Smooth muscle cell (in vitro differentiated cells): Measurements from ENCODE around the gene MIAT. TPM values are rescaled to one million over a fixed set of nuclear protein-coding genes. Genes with fewer than 3 reads are reported as not detected.

Experiments
- DNase-seq: peaks from one replicate; lab custom pipeline; 2025; ENCODE audit not compliant: unreplicated experiment; lab: John Stamatoyannopoulos, UW
- H2AFZ ChIP-seq: fragments of 200-600 bp; sonication (generic); 2 replicates; pipeline ENCODE4 v1.6.0; 2016; ENCODE audit warnings: antibody characterized with exemption, low read depth, mild to moderate bottlenecking
- H3F3A ChIP-seq: fragments of 200-600 bp; sonication (generic); 2 replicates; pipeline ENCODE4 v1.6.0; 2017; ENCODE audit warnings: antibody characterized with exemption, low read depth
- H3K27ac ChIP-seq: fragments of 200-600 bp; sonication (generic); 2 replicates; pipeline ENCODE4 v1.5.1; 2016; ENCODE audit warnings: low read depth, mild to moderate bottlenecking
- H3K27me3 ChIP-seq: fragments of 200-600 bp; sonication (generic); 2 replicates; pipeline ENCODE4 v1.6.1; 2016; ENCODE audit warnings: low read depth, mild to moderate bottlenecking
- H3K36me3 ChIP-seq: fragments of 200-600 bp; sonication (generic); 2 replicates; pipeline ENCODE4 v1.5.1; 2016; ENCODE audit warnings: low read depth
- H3K4me1 ChIP-seq: fragments of 200-600 bp; sonication (generic); 2 replicates; pipeline ENCODE4 v1.5.1; 2016; ENCODE audit warnings: low read depth
- H3K4me2 ChIP-seq: fragments of 200-600 bp; sonication (generic); 2 replicates; pipeline ENCODE4 v1.6.0; 2016; ENCODE audit warnings: mild to moderate bottlenecking
- H3K4me3 ChIP-seq: fragments of 200-600 bp; sonication (generic); 2 replicates; pipeline ENCODE4 v1.5.1; 2016; ENCODE audit warnings: mild to moderate bottlenecking
- H3K79me2 ChIP-seq: fragments of 200-600 bp; sonication (generic); 2 replicates; pipeline ENCODE4 v1.6.0; 2016; ENCODE audit warnings: low read depth, mild to moderate bottlenecking
- H3K9ac ChIP-seq: fragments of 200-600 bp; sonication (generic); 2 replicates; pipeline ENCODE4 v1.6.0; 2016; ENCODE audit warnings: low read depth
- H3K9me3 ChIP-seq: fragments of 200-600 bp; sonication (generic); replicated peaks from 2 replicates; pipeline ENCODE4 v1.5.1; 2016; ENCODE audit warnings: low read depth
- H4K20me1 ChIP-seq: fragments of 200-600 bp; sonication (generic); 2 replicates; pipeline ENCODE4 v1.6.0; 2016; ENCODE audit warnings: low read depth
- CTCF ChIP-seq: fragments of 200-600 bp; sonication (generic); IDR thresholded peaks from 2 replicates; pipeline ENCODE4 v1.5.1; 2017; ENCODE audit warnings: borderline replicate concordance, mild to moderate bottlenecking, antibody characterized with exemption; ENCODE audit not compliant: insufficient read depth, poor library complexity, severe bottlenecking
- WGBS: methylation state at CpG from one replicate; pipeline ENCODE4 v1.1.7; 2016; ENCODE audit warnings: low lambda C conversion rate; 5-methylcytosine and 5-hydroxymethylcytosine counted together
- polyA plus RNA-seq: library from polyadenylated mRNA; unstranded; fragments of >200 nt; fragmentation: Nextera tagmentation; extraction: Ambion mirVana; gene quantifications from 2 replicates; pipeline ENCODE4 v1.2.1, GENCODE V29; 2016
- total RNA-seq: library from RNA; depleted of rRNA; stranded (reverse); fragments of >200 nt; gene quantifications from 2 replicates; pipeline ENCODE4 v1.2.3, GENCODE V29; 2014

The MIAT gene
- total and polyA plus RNA-seq, 2 experiments from 2014 or later: 0.16 to 7.0 TPM

DNA sequence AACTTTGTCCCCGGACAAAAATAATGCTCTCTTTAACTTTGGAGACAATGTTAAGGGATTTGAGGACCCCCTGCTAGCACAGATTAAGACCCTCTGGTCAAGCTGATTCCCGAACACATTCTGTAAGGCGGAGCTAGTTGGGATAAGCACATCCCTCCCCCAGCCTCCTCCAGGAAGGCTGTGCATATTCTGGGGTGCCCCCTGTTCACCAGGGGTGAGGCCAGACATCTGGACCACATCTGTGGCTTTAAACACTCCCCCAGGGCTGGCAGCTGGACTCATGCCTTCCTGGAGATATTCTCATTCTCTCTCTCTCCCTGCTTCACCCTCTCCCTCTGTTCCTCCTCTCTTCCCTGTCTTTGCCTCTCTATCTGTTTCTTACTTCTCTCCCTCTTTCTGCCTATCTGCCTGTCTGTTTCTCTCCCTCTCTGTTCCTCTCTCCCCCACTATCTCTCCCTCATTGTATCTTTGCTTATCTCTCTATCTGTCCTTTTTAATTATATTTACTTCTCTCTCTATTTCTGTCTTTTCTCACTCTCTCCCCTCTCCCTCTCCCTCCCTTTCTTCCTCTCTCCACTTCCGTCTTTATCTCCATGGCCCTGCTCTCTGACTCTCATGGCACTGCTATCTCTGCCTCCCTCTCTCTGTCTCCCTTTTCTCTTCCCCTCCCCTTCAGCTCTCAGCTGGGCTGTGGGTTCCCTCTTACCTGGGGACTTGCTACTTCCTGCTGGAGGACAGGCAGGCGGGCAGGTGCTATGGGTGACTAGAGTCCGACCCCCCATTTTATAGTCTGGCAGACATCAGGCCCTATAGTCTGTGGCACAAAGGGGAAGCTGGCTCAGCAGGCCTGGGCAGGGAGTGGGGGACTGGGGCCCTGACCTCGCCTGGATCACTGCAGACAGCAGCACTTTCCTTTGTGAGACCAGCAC lies 39.9 kb upstream of the MIAT start, which contains the start of gene CRYBB1:
CRYBB1 (minus strand) TSS at position 757 of the 929 bp plus-strand sequence. CDS start 1,708 bp downstream, outside the sequence.
- Histone ChIP-seq H3K9me3 (no peaks in the 10 kb centered on the region), H3K79me2 (no peaks in the 10 kb centered on the region), H3K4me2 (no peak within 1 kb of the TSS), H3K9ac (no peak within 1 kb of the TSS), H4K20me1 (no peaks in the 10 kb centered on the region), H3K27ac (no peak within 1 kb of the TSS), H3K27me3 (peaks cover 10% of the 10 kb centered on the region), H3K36me3 (no peaks in the 10 kb centered on the region), H3K4me1 (peaks cover 24% of the 10 kb centered on the region), H2AFZ (peak within 1 kb of the TSS; percentile 61), H3K4me3 (no peak within 1 kb of the TSS), H3F3A (no peaks in the 10 kb centered on the region)
- no peak for TF ChIP-seq CTCF
- no peak for DNase-seq
- 52% methylated on average over 7 of the region's 7 CpGs for whole genome bisulfite sequencing

GRCh38 chr22:26618455-26618854 lies 38.9 kb upstream of the MIAT start:
- Histone ChIP-seq H3K79me2 (no peaks in the 10 kb centered on the region), H3K9ac (no peak overlapping the region), H3K36me3 (no peaks in the 10 kb centered on the region), H3K27ac (no peak overlapping the region), H3K27me3 (peaks cover 10% of the 10 kb centered on the region), H4K20me1 (no peaks in the 10 kb centered on the region), H2AFZ (no peak overlapping the region), H3K4me2 (no peak overlapping the region), H3F3A (no peaks in the 10 kb centered on the region), H3K4me1 (peaks cover 24% of the 10 kb centered on the region), H3K4me3 (no peak overlapping the region), H3K9me3 (no peaks in the 10 kb centered on the region)
- DNase-seq: no peak
- TF ChIP-seq CTCF: no peak
- WGBS: 78% methylated on average over 8 of the region's 8 CpGs

GRCh38 chr22:26619510-26619909 lies 37.9 kb upstream of the MIAT start:
- Histone ChIP-seq H4K20me1 (no peaks in the 10 kb centered on the region), H3K79me2 (no peaks in the 10 kb centered on the region), H3K4me3 (no peak overlapping the region), H3K4me2 (no peak overlapping the region), H3K9ac (no peak overlapping the region), H3K27me3 (peaks cover 3% of the 10 kb centered on the region), H3K4me1 (peaks cover 24% of the 10 kb centered on the region), H3K36me3 (no peaks in the 10 kb centered on the region), H2AFZ (no peak overlapping the region), H3K27ac (no peak overlapping the region), H3F3A (no peaks in the 10 kb centered on the region), H3K9me3 (no peaks in the 10 kb centered on the region)
- DNase-seq: no peak
- 72% methylated on average over 6 of the region's 6 CpGs for WGBS
- no peak for TF ChIP-seq CTCF
